HL-60 (cell line): Measurements from ENCODE around the gene KBTBD8.

ENCODE experiments used
- DNase-seq, 2 experiments: peaks; one replicate each; pipeline ENCODE4 v3.0.0-alpha.2; 2010 to 2020; ENCODE audit warnings: low read depth in 1 of 2, low spot score in 1 of 2
- H3K27ac ChIP-seq: fragments of 250-450 bp; sonication (Bioruptor Pico); replicated peaks from 2 replicates; pipeline ENCODE4 v1.5.1; 2020; ENCODE audit warnings: mild to moderate bottlenecking, moderate library complexity
- H3K27me3 ChIP-seq: fragments of 250-450 bp; sonication (Bioruptor Pico); 2 replicates; pipeline ENCODE4 v1.5.1; 2021; ENCODE audit warnings: mild to moderate bottlenecking, moderate library complexity; ENCODE audit not compliant: insufficient read depth, poor library complexity, severe bottlenecking
- H3K4me3 ChIP-seq: replicated peaks from 2 replicates; pipeline ENCODE4 v1.5.1; 2011; ENCODE audit warnings: mild to moderate bottlenecking, control low read depth, low read length; ENCODE audit not compliant: insufficient read depth
- CTCF ChIP-seq: IDR thresholded peaks from one replicate; pipeline ENCODE4 v1.5.1; 2011; ENCODE audit warnings: low read length, control low read depth, inconsistent platforms; ENCODE audit not compliant: insufficient read depth
- GABPA ChIP-seq: IDR thresholded peaks from 2 replicates; pipeline ENCODE4 v1.6.1; 2012; ENCODE audit warnings: low read depth
- POLR2AphosphoS5 ChIP-seq: IDR thresholded peaks from 2 replicates; pipeline ENCODE4 v1.6.1; 2012; ENCODE audit warnings: low read depth
- SPI1 ChIP-seq: IDR thresholded peaks from 2 replicates; pipeline ENCODE4 v1.6.1; 2012; ENCODE audit warnings: low read depth, mild to moderate bottlenecking, borderline replicate concordance
- TF ChIP-seq, protein P1 (sequence below): IDR thresholded peaks from 2 replicates; pipeline ENCODE4 v1.6.1; 2012; ENCODE audit warnings: low read depth; ENCODE audit not compliant: insufficient replicate concordance

Gene KBTBD8

DNA sequence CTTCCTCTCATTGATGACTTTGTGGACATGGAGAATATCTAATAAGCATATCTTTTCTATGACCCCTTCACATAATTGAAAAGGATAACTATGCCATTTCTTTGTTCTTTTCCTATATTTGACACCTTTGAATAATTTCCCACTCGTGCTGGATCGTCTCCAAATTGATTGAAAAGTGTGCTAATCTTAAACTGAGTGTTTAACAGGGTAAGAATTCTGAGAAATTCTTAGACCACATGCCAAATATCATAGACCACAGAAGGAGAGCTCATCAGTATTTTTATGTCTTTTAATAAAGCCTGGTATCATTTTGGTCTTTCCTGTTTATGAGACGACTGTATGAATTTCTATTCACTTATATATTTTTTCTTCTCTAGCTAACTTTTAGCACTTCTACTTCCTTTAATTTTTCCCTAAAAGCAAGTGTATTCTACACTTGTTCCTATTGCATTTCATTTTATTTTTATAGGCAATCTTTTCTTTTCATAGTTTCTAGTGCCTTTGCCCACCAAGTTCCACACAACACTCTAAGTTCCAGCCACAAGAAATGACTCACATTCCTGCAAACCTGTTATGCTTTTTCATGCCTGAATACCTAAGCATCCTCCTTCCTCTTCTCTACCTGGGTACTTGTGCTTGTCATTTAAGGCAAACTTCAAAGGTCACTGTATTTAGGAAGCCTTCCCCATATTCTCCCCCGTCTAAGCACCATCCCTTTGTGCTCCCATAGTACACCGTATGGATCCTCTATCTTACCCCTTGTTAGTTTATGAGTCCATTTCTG, 30.1 kb downstream of the KBTBD8 start:
- H3K27ac ChIP-seq = no peak overlapping the region
- DNase-seq = no peak
- TF ChIP-seq GABPA = no peak
- no peak for TF ChIP-seq POLR2AphosphoS5
- no peak for TF ChIP-seq SPI1
- TF ChIP-seq, protein P1, sequence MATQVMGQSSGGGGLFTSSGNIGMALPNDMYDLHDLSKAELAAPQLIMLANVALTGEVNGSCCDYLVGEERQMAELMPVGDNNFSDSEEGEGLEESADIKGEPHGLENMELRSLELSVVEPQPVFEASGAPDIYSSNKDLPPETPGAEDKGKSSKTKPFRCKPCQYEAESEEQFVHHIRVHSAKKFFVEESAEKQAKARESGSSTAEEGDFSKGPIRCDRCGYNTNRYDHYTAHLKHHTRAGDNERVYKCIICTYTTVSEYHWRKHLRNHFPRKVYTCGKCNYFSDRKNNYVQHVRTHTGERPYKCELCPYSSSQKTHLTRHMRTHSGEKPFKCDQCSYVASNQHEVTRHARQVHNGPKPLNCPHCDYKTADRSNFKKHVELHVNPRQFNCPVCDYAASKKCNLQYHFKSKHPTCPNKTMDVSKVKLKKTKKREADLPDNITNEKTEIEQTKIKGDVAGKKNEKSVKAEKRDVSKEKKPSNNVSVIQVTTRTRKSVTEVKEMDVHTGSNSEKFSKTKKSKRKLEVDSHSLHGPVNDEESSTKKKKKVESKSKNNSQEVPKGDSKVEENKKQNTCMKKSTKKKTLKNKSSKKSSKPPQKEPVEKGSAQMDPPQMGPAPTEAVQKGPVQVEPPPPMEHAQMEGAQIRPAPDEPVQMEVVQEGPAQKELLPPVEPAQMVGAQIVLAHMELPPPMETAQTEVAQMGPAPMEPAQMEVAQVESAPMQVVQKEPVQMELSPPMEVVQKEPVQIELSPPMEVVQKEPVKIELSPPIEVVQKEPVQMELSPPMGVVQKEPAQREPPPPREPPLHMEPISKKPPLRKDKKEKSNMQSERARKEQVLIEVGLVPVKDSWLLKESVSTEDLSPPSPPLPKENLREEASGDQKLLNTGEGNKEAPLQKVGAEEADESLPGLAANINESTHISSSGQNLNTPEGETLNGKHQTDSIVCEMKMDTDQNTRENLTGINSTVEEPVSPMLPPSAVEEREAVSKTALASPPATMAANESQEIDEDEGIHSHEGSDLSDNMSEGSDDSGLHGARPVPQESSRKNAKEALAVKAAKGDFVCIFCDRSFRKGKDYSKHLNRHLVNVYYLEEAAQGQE = no peak
- no peak for TF ChIP-seq CTCF

GRCh38 chr3:67030785-67031740, 33.0 kb downstream of the KBTBD8 start:
- no peak for DNase-seq
- H3K27me3 ChIP-seq = no peaks in the 10 kb centered on the region
- H3K4me3 ChIP-seq = no peak overlapping the region
- TF ChIP-seq, protein P1 = no peak
- no peak for TF ChIP-seq CTCF
- no peak for TF ChIP-seq SPI1
- no peak for TF ChIP-seq POLR2AphosphoS5
- no peak for TF ChIP-seq GABPA
- no peak overlapping the region for H3K27ac ChIP-seq

More for the DNA sequence above, 30.1 kb downstream of the KBTBD8 start:
- H3K27me3 ChIP-seq = no peaks in the 10 kb centered on the region
- H3K4me3 ChIP-seq = no peak overlapping the region

GRCh38 chr3:67031986-67032385, 33.9 kb downstream of the KBTBD8 start:
- TF ChIP-seq SPI1 (no peak), GABPA (no peak), CTCF (no peak), POLR2AphosphoS5 (no peak)
- TF ChIP-seq, protein P1 = no peak
- Histone ChIP-seq H3K27ac (no peak overlapping the region), H3K4me3 (no peak overlapping the region), H3K27me3 (no peaks in the 10 kb centered on the region)
- DNase-seq = no peak
